HG03342 (cell line): Measurements from ENCODE around the gene IFT80.

Experiments
- ATAC-seq: cut with Tn5 transposase; IDR thresholded peaks from one replicate; pipeline ENCODE4 v1.9.1; 2021; ENCODE audit warnings: mild to moderate bottlenecking, moderate library complexity; ENCODE audit not compliant: unreplicated experiment

Gene IFT80

DNA sequence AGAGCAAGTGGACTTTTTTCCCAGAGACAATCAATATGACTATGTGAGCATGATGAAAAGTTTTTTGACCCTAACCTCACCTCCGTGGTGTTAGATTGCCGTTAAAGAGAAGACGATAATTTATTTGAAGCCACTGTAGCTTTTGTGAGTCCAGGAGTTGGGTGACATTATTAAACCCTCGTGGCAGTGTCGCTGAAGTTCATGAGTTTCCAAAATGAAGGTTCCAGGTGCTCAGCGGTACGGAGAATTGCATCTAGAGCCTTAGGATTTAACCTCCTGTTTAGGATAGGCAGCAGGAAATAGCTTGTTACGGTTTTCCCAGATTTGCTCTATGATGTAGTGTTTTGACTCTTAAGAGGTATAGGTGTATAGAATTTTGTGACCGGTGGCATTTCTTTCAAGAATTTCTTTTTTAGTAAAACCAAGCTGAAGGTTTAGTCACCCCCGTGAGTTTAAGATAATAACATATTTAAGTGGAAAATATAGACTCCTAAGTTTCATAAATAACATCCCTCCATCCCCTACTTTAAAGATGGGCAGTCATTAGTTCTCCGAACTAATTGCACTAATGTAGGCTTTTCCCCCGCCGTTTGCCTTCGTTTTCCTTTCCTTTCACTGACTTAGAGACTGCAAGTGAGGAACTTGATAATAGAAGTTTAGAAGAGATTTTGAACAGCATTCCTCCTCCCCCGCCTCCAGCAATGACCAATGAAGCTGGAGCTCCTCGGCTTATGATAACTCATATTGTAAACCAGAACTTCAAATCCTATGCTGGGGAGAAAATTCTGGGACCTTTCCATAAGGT lies 2.5 kb upstream of the IFT80 start:
- ATAC-seq: no peak

DNA sequence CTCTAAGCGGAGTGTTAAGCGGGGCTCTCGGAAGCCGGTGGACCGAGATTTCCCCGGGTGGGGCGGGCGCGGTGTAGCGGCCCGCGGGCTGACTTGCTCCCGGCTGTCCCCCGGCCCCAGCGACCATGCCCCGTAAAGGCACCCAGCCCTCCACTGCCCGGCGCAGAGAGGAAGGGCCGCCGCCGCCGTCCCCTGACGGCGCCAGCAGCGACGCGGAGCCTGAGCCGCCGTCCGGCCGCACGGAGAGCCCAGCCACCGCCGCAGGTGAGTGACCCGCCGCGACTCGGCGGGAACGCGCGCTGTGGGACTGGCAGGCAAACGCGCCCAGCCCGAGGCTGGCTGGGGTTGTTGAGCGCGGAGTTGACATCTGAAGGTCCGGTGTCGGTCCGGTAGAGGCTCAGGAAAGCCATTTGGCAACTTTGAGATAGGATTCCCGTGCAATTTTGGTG lies 1.7 kb upstream of the IFT80 start:
- no peak for ATAC-seq

DNA sequence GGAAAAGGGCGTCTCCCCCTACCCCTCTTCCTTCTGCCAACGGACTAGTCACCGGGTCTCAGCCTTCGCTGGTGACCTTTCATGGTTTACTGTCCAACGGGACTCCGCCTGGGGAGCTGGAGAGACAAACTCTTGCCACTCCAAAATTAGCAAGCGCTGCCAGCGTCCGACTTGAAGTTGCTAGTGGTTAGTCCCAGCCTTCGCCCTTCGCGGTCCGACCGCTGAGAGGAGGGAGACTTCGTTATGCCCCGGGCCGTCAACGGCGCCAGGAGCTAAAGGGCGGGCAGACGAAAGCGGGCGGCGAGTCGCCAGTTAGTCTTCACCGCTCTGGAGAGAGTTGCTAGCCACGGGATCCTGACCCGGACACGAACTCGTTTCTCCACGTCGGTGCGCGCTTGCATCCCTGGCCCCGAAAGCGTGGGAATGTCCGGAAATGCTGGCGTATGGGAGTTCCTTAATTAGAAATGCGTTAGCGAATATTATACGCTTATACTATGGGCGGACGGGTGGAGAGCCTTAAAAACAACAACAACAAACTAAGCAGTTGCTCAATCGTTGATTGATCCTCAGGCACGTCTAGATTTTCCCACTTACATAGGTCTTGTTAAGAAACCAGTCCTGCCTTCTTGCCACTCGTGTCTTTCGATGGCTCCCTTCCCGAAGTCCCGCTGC lies 1.1 kb upstream of the IFT80 start:
- peak; percentile 11 for ATAC-seq

DNA sequence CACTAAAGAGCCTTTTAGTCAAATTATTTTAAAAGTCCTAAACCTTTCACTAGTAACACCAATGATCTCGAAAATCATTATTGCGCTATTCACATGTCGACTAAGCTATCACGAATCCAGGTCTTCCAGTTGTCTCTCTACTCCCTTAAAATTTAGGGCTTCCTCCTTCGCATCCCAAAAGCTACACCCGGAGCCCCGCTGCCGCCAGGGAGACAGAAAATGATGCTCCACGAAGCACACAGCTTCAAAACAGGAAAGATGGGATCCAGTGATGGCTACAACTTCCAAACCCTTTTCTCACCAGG lies 253 bp downstream of the IFT80 start:
- peak; percentile 10 for ATAC-seq

DNA sequence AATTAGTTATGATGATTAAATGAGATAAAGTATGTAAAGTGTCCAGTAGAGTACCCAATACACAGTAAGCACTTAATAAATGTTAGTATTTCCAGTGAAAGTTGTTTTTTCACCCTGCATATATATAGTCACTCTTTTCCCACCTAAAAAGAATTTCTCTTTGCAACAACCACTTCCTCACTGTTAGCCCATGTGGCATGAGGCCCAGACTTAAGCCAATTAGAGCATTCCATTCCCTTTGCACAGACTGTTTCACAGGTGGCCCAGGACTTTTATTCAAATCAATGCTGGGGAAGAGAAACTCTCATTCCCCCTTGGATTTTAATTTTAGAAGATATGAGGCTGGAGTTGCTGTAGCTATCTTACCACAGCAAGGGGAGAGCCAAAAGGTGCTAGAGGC lies 3.7 kb downstream of the IFT80 start:
- no peak for ATAC-seq

DNA sequence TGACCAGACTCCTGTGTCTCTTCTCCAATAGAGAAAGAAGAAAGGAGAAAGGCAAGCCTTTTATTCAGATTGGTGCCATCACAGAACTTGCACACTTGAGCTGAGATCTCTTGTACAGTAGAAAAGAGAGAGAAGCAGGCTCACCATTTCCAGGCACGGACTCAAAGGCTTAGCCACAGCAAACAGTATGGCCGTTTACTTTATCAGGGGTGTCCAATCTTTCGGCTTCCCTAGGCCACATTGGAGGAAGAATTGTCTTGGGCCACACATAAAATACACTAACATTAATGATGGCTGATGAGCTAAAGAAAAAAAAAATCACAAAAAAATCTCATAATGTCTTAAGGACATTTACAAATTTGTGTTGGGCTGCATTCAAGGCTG lies 5.0 kb downstream of the IFT80 start:
- ATAC-seq: no peak

DNA sequence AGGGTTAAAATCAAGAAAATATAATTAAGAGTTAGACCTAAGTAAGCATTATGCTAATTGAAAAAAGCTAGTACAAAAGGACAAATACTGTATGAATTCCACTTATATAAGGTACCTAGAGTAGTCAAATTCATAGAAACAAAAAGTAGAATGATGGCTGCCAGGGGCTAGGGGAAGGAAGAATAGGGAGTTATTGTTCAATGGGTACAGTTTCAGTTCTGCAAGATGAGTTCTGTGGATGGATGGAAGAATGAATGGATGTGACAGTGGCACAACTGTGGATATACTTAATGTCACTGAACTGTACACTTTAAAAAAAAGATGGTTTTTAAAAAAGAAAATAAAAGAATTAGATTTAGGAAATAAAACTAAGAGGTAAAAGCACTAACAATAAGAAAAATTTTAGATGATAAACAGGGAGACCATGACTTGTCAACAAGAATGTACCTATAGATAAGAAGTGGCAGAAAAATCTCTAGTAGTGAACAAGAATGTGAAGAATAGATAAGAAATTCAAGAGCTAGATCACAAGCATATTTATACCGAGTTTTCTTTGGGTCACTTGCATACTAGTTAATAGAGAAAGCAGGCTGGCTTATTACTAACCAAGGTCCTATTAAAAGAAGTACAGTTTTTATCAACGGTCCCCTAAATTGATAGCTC lies 5.5 kb downstream of the IFT80 start:
- no peak for ATAC-seq

DNA sequence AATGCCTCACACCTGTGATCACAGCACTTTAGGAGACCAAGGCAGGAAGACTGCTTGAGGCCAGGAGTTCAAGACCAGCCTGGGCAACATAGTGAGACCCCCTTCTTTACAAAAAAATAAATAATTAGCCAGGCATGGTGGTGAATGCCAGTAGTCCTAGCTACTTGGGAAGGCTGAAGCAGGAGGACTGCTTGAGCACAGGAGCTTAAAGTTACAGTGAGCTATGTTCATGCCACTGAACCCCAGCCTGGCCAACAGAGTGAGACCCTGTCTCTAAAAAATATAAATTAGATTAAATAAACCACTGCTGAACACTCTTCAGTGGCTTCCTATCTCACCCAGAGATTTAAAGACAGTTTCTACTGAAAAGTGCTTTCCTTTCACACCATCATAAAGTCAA lies 6.2 kb downstream of the IFT80 start:
- ATAC-seq: no peak

DNA sequence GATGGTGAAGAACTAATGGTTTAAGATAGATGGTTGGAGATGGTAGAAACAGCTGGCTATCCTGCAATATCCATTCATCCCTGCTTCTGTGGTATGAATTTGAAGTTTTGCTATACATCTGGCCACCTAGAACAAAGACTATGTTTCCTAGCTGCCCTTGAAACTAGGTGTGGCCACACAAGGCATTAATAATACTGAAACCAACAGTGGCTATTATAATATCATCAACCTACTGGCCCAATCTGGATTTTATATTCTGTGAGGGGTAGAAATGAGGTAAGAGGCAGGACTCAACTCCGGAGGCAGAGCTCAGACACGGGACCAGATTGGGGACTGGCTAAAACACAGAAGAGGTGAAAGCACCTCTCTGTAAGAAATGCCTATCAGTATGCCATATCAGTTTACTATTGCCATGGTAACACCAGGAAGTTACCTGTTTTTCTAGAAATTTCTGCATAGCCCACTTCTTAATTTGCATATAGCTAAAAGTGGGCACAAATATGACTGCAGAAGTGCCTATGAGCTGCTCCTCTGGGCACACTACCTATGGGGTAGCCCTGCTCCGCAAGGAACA lies 8.4 kb downstream of the IFT80 start:
- no peak for ATAC-seq

DNA sequence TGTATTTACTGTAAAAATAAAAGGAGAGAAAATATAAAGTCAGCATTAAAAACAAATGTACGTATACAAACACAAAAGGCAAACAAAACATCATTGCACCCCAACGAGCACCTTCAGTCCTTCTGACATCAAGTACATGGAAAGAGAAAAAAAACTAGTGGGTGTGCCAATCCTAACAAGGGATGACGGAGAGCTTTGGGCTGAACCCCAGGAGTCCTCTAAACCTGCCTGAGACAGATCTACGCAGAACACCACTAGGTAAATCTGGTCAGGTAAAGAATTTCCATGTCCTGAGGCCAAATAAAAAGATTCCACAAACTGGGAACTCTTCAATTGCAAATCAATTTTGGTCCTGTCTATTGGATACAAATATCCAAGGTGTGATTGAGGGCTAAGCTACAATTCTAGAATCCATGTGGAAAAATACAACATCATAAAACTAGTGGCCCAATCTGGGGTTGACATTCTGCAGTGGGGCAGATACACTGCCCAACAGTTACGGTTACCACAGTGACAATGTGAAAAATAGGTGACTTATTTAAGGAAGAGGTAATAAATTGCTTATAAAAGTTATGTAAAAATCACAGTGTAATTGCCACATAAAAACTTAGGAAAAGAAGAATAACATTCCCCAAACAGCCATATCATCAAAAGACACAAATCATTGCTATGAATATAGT lies 14.2 kb downstream of the IFT80 start:
- no peak for ATAC-seq

DNA sequence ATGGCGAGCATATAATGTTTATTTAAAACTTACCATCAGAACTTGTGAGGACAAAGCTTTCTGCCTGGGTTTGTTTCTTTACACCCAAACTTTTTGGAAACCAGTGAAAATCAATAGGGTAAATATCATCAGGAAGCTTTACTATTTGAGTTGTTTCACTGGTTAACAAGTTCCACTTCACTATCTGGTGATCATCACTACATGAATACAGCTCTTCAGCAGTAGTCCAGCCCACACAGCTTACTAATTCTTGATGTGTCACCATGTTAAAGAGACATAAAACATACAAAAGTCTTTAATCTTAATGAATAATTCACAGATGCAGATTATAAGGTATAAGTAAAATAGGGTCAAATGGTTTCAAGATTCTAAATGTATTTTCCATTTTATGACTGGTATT lies 17.6 kb downstream of the IFT80 start:
- ATAC-seq: no peak

DNA sequence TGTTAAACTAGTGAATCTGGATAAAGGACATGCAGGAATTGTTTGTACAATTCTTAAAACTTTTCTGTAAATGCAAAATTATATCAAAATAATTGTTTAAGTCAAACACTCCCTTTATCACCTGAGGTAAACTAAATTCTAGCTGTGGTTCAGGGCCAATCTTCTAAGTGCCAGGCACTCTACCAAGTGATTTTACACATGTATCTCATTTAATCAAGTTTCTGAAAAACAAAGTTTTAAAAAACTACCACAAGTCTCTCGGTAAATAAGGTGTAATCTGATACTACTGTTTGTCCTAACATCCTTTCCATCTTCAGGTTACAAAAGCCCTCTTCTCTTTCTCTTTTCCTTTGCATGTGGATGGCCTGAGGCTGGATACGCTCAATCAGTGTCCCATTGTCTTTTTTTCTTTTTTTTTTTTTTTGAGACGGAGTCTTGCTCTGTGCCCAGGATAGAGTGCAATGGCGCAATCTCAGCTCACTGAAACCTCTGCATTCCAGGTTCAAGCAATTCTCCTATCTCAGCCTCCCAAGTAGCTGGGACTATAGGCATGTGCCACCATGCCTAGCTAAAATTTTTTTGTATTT lies 19.3 kb downstream of the IFT80 start:
- no peak for ATAC-seq

DNA sequence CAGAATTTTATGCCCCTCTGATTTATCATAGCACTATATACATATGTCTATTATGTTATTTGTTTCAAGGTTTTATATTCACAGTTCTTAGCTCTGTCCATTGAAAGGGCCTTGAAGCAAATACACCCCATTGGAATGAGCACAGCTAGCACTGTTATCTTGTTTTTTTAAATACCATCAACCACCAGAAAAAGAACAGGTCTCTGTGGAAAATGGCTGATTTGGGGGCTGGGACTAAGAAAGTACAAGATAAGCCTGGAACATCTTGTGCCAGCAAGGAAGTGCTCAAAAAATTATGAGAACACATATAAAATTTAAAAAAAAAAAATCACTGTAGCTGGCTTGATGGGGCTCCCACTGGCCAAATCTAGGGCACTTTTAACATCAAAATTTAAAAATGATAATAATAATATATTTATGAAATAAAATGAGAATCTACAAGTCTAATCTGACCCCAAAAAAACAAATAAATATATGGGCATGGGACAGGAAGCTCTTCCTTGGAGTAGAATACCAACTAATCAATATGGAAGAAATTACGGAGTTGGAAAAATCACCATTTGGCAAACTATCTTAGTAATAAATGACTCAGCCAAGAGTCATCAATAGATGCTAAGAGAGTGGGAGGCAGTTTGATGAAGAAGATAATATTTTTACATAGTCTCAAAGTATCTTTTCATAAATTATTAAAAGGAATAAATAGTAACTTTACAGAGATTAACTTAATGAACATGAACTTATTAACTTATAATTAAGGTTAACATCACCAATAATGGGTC lies 20.5 kb downstream of the IFT80 start:
- ATAC-seq: no peak

DNA sequence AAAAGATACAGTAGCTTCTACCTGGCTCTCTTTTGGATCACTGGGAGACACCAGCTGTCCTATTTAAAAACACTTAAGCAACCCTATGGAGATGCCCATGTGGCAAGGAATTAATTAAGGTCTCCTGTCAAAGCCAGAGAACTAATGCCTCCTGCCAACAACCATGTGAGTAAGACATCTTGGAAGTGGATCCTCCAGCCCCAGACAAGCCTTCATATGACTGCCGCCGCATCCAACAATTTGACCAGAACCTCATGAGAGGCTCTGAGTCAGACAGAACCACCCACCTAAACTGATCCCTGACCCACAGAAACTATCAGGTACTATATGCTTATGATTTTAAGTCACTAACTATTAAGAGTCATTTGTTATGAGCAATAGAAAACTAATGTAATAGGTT lies 22.3 kb downstream of the IFT80 start:
- no peak for ATAC-seq

DNA sequence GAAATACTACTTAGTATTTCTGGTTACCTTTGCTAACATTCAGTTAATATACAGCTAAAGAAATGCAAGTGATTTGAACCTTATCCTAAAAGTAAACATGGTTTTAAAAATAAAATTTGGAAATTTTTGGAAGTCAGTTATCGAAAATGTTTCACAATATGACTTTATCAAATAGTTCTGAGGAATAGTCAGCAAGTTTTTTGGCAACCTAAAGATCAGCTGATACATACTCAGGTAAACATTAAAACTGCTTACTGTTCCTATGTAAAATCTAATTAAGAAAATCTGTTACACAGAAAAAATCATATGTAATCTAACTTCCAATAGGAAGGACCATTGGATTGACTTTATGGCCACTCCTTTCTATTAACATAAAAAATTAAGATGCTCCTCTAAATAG lies 24.1 kb downstream of the IFT80 start:
- no peak for ATAC-seq

DNA sequence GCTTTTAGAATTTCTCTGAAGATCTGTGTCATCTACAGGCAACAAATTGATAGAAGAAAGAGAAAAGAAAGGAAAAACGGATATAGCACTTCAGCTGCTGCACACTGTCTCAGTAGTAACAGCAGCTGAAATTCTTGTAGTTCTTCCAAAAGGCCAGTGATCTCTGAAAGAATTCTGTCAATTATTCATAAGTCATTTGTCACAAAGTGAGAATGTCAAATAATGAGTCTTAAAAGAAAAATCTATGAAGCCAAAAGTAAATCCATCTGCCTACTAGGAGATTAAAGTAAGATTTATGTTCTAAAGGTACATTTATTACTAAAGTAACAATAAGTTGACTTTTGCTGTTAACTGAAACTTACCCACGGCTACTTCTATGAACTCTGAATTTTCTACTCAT lies 24.6 kb downstream of the IFT80 start:
- no peak for ATAC-seq

DNA sequence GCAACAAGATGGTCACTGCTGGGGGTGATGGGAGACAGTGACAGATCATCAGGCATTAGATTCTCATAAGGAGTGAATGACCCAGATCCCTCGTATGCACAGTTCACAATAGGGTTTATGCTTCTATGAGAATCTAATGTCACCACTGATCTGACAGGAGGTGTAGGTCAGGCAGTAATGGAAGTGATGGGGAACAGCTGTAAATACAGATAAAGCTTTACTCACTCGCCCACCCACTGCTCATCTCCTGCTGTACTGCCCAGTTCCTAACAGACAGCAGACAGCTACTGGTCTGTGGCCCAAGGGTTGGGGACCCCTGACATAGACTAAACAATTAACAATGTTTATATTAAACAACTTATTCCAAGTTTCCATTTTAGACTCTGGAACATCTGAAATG lies 25.4 kb downstream of the IFT80 start:
- no peak for ATAC-seq

DNA sequence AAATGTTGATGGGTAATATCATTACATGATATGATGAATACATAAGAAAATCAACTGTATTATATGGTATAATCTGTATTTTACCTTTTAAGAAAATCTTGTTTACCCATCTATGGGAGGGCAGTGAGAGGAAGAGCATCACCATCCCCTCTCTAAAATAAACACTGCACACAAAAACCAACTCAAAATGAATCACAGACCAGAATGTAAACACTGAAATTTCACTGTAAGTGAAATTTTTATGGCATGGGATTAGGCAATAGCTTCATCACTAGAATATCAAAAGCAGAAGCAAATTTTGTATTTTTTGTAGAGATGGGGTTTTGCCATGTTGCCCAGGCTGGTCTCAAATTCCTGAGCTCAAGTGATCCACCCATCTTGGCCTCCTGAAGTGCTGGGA lies 26.2 kb downstream of the IFT80 start:
- ATAC-seq: no peak

DNA sequence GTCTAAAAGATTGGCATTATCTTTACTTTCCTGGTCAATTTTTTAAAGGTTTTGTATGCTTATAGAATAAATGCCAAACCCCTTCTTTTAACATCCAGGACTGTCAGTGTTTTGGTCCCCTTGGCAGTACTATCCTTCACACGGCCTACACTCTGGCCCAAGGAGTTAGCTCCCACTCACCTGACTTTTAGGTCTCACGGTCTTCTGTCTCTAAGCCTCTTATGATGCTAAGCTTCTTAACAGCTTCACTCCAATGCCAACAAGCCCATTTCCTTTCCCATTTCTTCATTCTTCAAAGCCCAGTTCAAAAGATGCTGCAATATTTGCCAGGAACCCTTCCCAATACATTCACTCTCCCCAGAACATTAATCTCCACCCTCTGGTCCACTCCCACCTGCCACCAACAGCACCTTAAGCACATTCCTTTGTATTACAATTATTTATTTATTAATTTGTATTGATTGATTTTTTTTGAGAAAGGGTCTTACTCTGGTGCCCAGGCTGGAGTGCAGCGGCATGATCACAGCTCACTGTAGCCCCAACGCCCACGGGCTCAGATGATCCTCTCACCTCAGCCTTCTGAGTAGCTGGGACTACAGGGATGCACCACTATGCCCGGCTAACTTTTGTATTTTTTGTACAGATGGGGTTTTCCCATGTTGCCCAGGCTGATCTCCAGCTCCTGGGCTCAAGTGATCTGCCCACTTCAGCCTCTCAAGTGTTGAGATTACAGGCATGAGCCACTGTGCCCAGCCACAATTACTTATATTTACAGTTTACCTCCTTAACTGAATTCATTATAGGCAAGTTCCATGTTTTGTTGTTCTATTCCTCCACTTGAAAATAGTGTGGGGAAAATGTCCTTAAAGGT lies 27.8 kb downstream of the IFT80 start:
- ATAC-seq: no peak
